GM12878 (cell line): ENCODE measurements around the gene DNAAF2. TPM values are rescaled to one million over a fixed set of nuclear protein-coding genes. Genes with fewer than 3 reads are reported as not detected.

ENCODE experiments used
- CBFB ChIP-seq: IDR thresholded peaks from 2 replicates; pipeline ENCODE4 v1.6.1; 2016; ENCODE audit warnings: antibody characterized with exemption, low read depth
- GATAD2B ChIP-seq: fragments of 450-650 bp; conservative IDR thresholded peaks from 2 replicates; pipeline ENCODE4 v1.6.1; 2017; ENCODE audit warnings: low read depth, mild to moderate bottlenecking, moderate library complexity
- HSF1 ChIP-seq: fragments of 150-350 bp; IDR thresholded peaks from 2 replicates; pipeline ENCODE4 v1.6.1; 2014; ENCODE audit warnings: mild to moderate bottlenecking, low read depth, low read length
- IRF4 ChIP-seq: IDR thresholded peaks from 2 replicates; pipeline ENCODE4 v1.6.1; 2011; ENCODE audit warnings: low read depth, low read length
- MYC ChIP-seq: IDR thresholded peaks from 2 replicates; pipeline ENCODE4 v1.6.1; 2011; ENCODE audit warnings: mild to moderate bottlenecking, low read length, moderate library complexity, inconsistent platforms; ENCODE audit not compliant: insufficient read depth, insufficient replicate concordance, insufficient read length, severe bottlenecking
- NFXL1 ChIP-seq: fragments of 450-650 bp; IDR thresholded peaks from 2 replicates; pipeline ENCODE4 v1.6.1; 2017; ENCODE audit warnings: antibody characterized with exemption, mild to moderate bottlenecking, borderline replicate concordance
- NR2C2 ChIP-seq: IDR thresholded peaks from 2 replicates; pipeline ENCODE4 v1.6.1; 2011; ENCODE audit warnings: borderline replicate concordance, low read depth; ENCODE audit not compliant: control insufficient read depth, insufficient read length
- PKNOX1 ChIP-seq: fragments of 450-650 bp; IDR thresholded peaks from 2 replicates; pipeline ENCODE4 v1.6.1; 2016; ENCODE audit warnings: mild to moderate bottlenecking
- POLR2A ChIP-seq: IDR thresholded peaks from 2 replicates; pipeline ENCODE4 v1.6.1; 2011; ENCODE audit warnings: low read depth, mild to moderate bottlenecking, low read length
- PRDM15 ChIP-seq: fragments of 450-650 bp; formaldehyde crosslinking; IDR thresholded peaks from 2 replicates; pipeline ENCODE4 v1.4.0; 2020; ENCODE audit warnings: mild to moderate bottlenecking, moderate library complexity
- SP1 ChIP-seq: IDR thresholded peaks from one replicate; pipeline ENCODE4 v1.6.1; 2011; ENCODE audit warnings: low read depth, low read length
- SPI1 ChIP-seq: IDR thresholded peaks from 2 replicates; pipeline ENCODE4 v1.6.1; 2011; ENCODE audit warnings: low read depth, mild to moderate bottlenecking, low read length, moderate library complexity, borderline replicate concordance; ENCODE audit not compliant: insufficient read depth
- SUPT20H ChIP-seq: IDR thresholded peaks from 2 replicates; pipeline ENCODE4 v1.6.1; 2011; ENCODE audit warnings: low read depth, mild to moderate bottlenecking, low read length, moderate library complexity, borderline replicate concordance; ENCODE audit not compliant: control insufficient read depth
- TCF3 ChIP-seq: IDR thresholded peaks from 2 replicates; pipeline ENCODE4 v1.6.1; 2012; ENCODE audit warnings: low read depth, mild to moderate bottlenecking, low read length, borderline replicate concordance; ENCODE audit not compliant: insufficient read depth
- USF2 ChIP-seq: IDR thresholded peaks from 2 replicates; pipeline ENCODE4 v1.6.1; 2011; ENCODE audit warnings: low read depth, low read length, improper control_type of control experiment, borderline replicate concordance
- ZBTB33 ChIP-seq: fragments of 450-650 bp; IDR thresholded peaks from 2 replicates; pipeline ENCODE4 v1.6.1; 2017; ENCODE audit warnings: mild to moderate bottlenecking
- ZZZ3 ChIP-seq: IDR thresholded peaks from 2 replicates; pipeline ENCODE4 v1.6.1; 2011; ENCODE audit warnings: low read depth; ENCODE audit not compliant: control insufficient read depth, insufficient read length
- polyA plus RNA-seq, 11 experiments: library from polyadenylated mRNA; depleted of rRNA in 4 of 11; unstranded in 6 of 11; stranded (reverse) in 5 of 11; fragments of >200 nt; fragmentation: Nextera tagmentation in 4 of 11; fragmentation: Illumina TruSeq in 1 of 11; extraction: Ambion mirVana in 4 of 11; extraction: Trizol in 1 of 11; gene quantifications; 1 replicate in 1 of 11; 2 replicates in 10 of 11; pipeline versions ENCODE4 v1.2.1 to v1.2.3, GENCODE V29; 2011 to 2016; ENCODE audit warnings: inconsistent platforms in 2 of 11, missing spikeins in 2 of 11, low read depth in 1 of 11
- total RNA-seq, 4 experiments: library from RNA; depleted of rRNA in 3 of 4; stranded (reverse); fragments of >200 nt in 3 of 4; fragmentation: Illumina TruSeq in 1 of 4; extraction: Trizol in 1 of 4; gene quantifications; 2 replicates each; pipeline versions ENCODE4 v1.2.1 to v1.2.3, GENCODE V29; 2013 to 2021

DNAAF2 gene
- total and polyA plus RNA-seq, 10 of the 15 experiments (the other 5 are each of a cell fraction or from before 2014, with no cell fraction given): 5.7 to 24.7 (median 10.8) TPM

- TF ChIP-seq HSF1 (no peak), NFXL1 (no peak), PRDM15 (no peak), GATAD2B (peak; percentile 78), PKNOX1 (peak; percentile 99), CBFB (no peak; the same call in none of the 2 replicates), USF2 (peak; percentile 54), SUPT20H (no peak), MYC (peak; percentile 11), TCF3 (peak; percentile 40; the same call in 1 of the 2 replicates), NR2C2 (no peak), ZBTB33 (no peak), POLR2A (peak; percentile 99), SPI1 (peak; percentile 71; the same call in 1 of the 2 replicates), ZZZ3 (no peak), SP1 (peak; percentile 93), IRF4 (no peak)
Observed at GRCh38 chr14:49620182-49621113, 14.6 kb downstream of the DNAAF2 start, which contains the start of the genes MGAT2 and RPL36AL (continued).
